ENCODE measurements around the gene USP22.

USP22 gene

DNA sequence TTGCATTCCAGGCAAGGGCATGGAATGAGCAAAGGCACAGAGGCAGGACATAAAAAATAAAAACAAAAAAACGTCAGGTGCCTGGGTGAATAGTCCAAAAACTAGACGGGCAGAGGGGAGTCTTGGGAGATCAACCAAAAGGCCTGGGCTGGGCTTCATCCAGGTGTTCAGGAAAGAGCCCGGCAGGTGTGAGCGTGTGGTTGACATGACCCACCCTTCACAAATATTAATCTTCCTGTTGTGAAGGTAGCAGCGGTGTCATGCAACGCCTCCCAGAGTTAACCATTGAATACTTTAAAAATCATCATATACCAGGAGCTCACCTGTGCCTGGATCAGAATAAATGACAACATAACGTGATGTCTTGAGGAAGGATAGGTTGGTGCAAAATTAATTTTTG is 90.6 kb downstream of the USP22 start:
- no peak for DNase-seq (ENCODE audit: low read depth in 2 of 2)

Data from activated CD4-positive, alpha-beta T cell treated with anti-CD3 and anti-CD28 coated beads for 24 hours (primary cell).